Keratinocyte (primary cell): ENCODE results near the gene TKFC. TPM values are rescaled to one million over a fixed set of nuclear protein-coding genes. Genes with fewer than 3 reads are reported as not detected.

Experiments
- DNase-seq: peaks from one replicate; pipeline ENCODE4 v3.0.0-alpha.2; 2011; ENCODE audit warnings: low read depth, missing footprints, low spot score
- FAIRE-seq: peaks from 2 replicates; lab custom pipeline; 2011; peaks lifted over from hg19 to GRCh38; lab: Jason Lieb, UNC
- H2AFZ ChIP-seq: 2 replicates; pipeline ENCODE4 v1.6.0; 2012; ENCODE audit warnings: low read length, control low read depth, inconsistent platforms; ENCODE audit not compliant: control insufficient read depth
- H3K27ac ChIP-seq: 2 replicates; pipeline ENCODE4 v1.5.1; 2011; ENCODE audit warnings: low read length; ENCODE audit not compliant: control insufficient read depth, insufficient read depth
- H3K27me3 ChIP-seq: 3 replicates; pipeline ENCODE4 v1.6.0; 2011; ENCODE audit warnings: low read length; ENCODE audit not compliant: control insufficient read depth, insufficient read depth; ENCODE audit errors: extremely low read depth
- H3K36me3 ChIP-seq, 2 experiments: 2 replicates in 1 of 2; 3 replicates in 1 of 2; pipeline ENCODE4 v1.5.1; 2011; ENCODE audit warnings: low read length in 2 of 2, mild to moderate bottlenecking in 1 of 2; ENCODE audit not compliant: control insufficient read depth in 2 of 2, insufficient read depth in 2 of 2; ENCODE audit errors: extremely low read depth in 1 of 2
- H3K4me1 ChIP-seq: 3 replicates; pipeline ENCODE4 v1.5.1; 2011; ENCODE audit warnings: low read length; ENCODE audit not compliant: control insufficient read depth, insufficient read depth; ENCODE audit errors: extremely low read depth
- H3K4me2 ChIP-seq: 3 replicates; pipeline ENCODE4 v1.6.0; 2011; ENCODE audit warnings: low read depth, low read length; ENCODE audit not compliant: control insufficient read depth, insufficient read depth; ENCODE audit errors: extremely low read depth
- H3K4me3 ChIP-seq, 3 experiments: fragments of 200-600 bp in 1 of 3; sonication (generic) in 1 of 3; 2 replicates in 2 of 3; 3 replicates in 1 of 3; pipeline ENCODE4 v1.5.1; 2011 to 2016; ENCODE audit warnings: low read length in 3 of 3, mild to moderate bottlenecking in 3 of 3, control low read depth in 2 of 3, inconsistent platforms in 1 of 3, low read depth in 1 of 3, mixed read lengths in 1 of 3, mixed run types in 1 of 3, moderate library complexity in 1 of 3; ENCODE audit not compliant: control insufficient read depth in 2 of 3, insufficient read depth in 2 of 3; ENCODE audit errors: extremely low read depth in 1 of 3
- H3K79me2 ChIP-seq: 2 replicates; pipeline ENCODE4 v1.6.0; 2012; ENCODE audit warnings: low read length; ENCODE audit not compliant: control insufficient read depth, insufficient read depth
- H3K9ac ChIP-seq: 3 replicates; pipeline ENCODE4 v1.6.0; 2011; ENCODE audit warnings: low read length; ENCODE audit not compliant: control insufficient read depth, insufficient read depth; ENCODE audit errors: extremely low read depth
- H3K9me1 ChIP-seq: 3 replicates; pipeline ENCODE4 v1.6.0; 2011; ENCODE audit warnings: low read length; ENCODE audit not compliant: control insufficient read depth, insufficient read depth; ENCODE audit errors: extremely low read depth
- H3K9me3 ChIP-seq: 2 replicates; pipeline ENCODE4 v1.5.1; 2012; ENCODE audit warnings: low read depth, low read length; ENCODE audit not compliant: control insufficient read depth
- H4K20me1 ChIP-seq: 3 replicates; pipeline ENCODE4 v1.6.0; 2011; ENCODE audit warnings: low read length; ENCODE audit not compliant: control insufficient read depth, insufficient read depth; ENCODE audit errors: extremely low read depth
- EZH2 ChIP-seq: IDR thresholded peaks from one replicate; pipeline ENCODE4 v1.6.1; 2012; ENCODE audit warnings: inconsistent platforms, mild to moderate bottlenecking, low read length, moderate library complexity
- dilution Hi-C: fragments of 300-500 bp; cut with MboI; formaldehyde crosslinking; loops from one replicate; pipeline ENCODE4 v1.7.0; 2020; ENCODE audit warnings: low sequenced_read_pairs; ENCODE audit not compliant: extremely low pct_ligation_motif_present
- polyA plus RNA-seq, 5 experiments: library from polyadenylated mRNA; depleted of rRNA in 3 of 5; stranded (reverse) in 3 of 5; stranded (forward) in 1 of 5; unstranded in 1 of 5; fragments of >200 nt; gene quantifications; 1 replicate in 1 of 5; 2 replicates in 3 of 5; 3 replicates in 1 of 5; pipeline versions ENCODE4 v1.2.1 to v1.2.3, GENCODE V29; 2011 to 2012; ENCODE audit warnings: missing spikeins in 2 of 5, low read depth in 1 of 5, low replicate concordance in 1 of 5
- TF ChIP-seq, protein P1 (sequence below), 3 experiments: IDR thresholded peaks in 1 of 3; conservative IDR thresholded peaks in 1 of 3; optimal IDR thresholded peaks in 1 of 3; 2 replicates in 2 of 3; 3 replicates in 1 of 3; pipeline versions ENCODE3 to v1.5.1; 2011; ENCODE audit warnings: low read length in 3 of 3, mild to moderate bottlenecking in 3 of 3, moderate library complexity in 2 of 3, control low read depth in 1 of 3, inconsistent platforms in 1 of 3; ENCODE audit not compliant: insufficient read depth in 2 of 3; ENCODE audit errors: extremely low read depth in 1 of 3

Gene TKFC
- polyA plus RNA-seq, 1 donor (not counting 4 experiments of a cell fraction or from before 2014, with no cell fraction given), result 15.4 TPM

GRCh38 chr11:61341706-61342105 lies 8.7 kb downstream of the TKFC start:
- no peak for TF ChIP-seq EZH2
- TF ChIP-seq, protein P1, sequence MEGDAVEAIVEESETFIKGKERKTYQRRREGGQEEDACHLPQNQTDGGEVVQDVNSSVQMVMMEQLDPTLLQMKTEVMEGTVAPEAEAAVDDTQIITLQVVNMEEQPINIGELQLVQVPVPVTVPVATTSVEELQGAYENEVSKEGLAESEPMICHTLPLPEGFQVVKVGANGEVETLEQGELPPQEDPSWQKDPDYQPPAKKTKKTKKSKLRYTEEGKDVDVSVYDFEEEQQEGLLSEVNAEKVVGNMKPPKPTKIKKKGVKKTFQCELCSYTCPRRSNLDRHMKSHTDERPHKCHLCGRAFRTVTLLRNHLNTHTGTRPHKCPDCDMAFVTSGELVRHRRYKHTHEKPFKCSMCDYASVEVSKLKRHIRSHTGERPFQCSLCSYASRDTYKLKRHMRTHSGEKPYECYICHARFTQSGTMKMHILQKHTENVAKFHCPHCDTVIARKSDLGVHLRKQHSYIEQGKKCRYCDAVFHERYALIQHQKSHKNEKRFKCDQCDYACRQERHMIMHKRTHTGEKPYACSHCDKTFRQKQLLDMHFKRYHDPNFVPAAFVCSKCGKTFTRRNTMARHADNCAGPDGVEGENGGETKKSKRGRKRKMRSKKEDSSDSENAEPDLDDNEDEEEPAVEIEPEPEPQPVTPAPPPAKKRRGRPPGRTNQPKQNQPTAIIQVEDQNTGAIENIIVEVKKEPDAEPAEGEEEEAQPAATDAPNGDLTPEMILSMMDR (optimal IDR thresholded peaks at IDR 0.05 in 1 of 3, IDR thresholded peaks at IDR 0.05 in 1 of 3, conservative IDR thresholded peaks at IDR 0.05 in 1 of 3; ENCODE audit: extremely low read depth in 1 of 3, insufficient read depth in 2 of 3, low read length in 3 of 3), result no peak
- FAIRE-seq (no peak), DNase-seq (no peak)
- Histone ChIP-seq H3K9me1 (no peaks in the 10 kb centered on the region), H3K27ac (no peak overlapping the region), H3K36me3 (peaks cover 7 to 10% of the 10 kb centered on the region in 2 experiments), H3K4me1 (peaks cover 5% of the 10 kb centered on the region), H3K4me3 (no peak overlapping the region), H3K27me3 (no peaks in the 10 kb centered on the region), H3K4me2 (no peak overlapping the region), H3K9me3 (no peaks in the 10 kb centered on the region), H3K9ac (no peak overlapping the region), H3K79me2 (no peaks in the 10 kb centered on the region), H4K20me1 (no peaks in the 10 kb centered on the region), H2AFZ (no peak overlapping the region)
- dilution Hi-C loops, result no loop called here

DNA sequence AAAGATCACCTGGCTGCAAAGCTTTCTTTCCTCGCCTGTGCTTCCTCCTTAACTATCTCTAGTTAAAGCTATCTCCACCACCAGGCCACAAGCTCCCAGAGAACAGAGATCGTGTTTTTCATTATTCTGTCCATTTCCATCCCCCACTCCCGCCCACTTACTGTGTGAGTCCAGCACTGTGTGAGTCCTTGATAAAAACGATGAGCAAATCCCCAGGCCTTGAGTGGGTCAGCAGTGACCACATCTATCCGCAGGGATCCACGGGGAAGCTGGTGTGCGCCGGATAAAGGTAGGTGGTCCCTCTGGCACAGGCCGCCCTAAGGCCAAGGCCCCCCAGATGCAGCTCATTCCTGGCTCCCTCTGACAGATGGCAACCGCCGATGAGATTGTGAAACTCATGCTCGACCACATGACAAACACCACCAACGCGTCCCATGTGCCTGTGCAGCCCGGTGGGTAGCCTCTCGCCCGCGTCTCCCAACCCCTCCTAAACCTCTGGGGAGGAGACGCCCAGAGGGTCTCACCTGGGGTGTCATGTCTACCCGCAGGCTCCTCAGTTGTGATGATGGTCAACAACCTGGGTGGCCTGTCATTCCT lies 9.3 kb downstream of the TKFC start:
- Histone ChIP-seq H3K27ac (no peak overlapping the region), H3K9ac (no peak overlapping the region), H4K20me1 (no peaks in the 10 kb centered on the region), H3K4me1 (peaks cover 5% of the 10 kb centered on the region), H2AFZ (no peak overlapping the region), H3K27me3 (no peaks in the 10 kb centered on the region), H3K9me1 (no peaks in the 10 kb centered on the region), H3K79me2 (no peaks in the 10 kb centered on the region), H3K36me3 (peaks cover 11 to 12% of the 10 kb centered on the region in 2 experiments), H3K9me3 (no peaks in the 10 kb centered on the region), H3K4me2 (no peak overlapping the region), H3K4me3 (no peak overlapping the region)
- FAIRE-seq (no peak), DNase-seq (no peak)
- dilution Hi-C loops, result no loop called here
- no peak for TF ChIP-seq EZH2
- TF ChIP-seq, protein P1 (optimal IDR thresholded peaks at IDR 0.05 in 1 of 3, IDR thresholded peaks at IDR 0.05 in 1 of 3, conservative IDR thresholded peaks at IDR 0.05 in 1 of 3; ENCODE audit: extremely low read depth in 1 of 3, insufficient read depth in 2 of 3, low read length in 3 of 3), result no peak
